Brain microvascular endothelial cell (primary cell): Measurements from ENCODE around the gene SALL3.

Source experiments
- DNase-seq: peaks from one replicate; pipeline ENCODE4 v3.0.0-alpha.2; 2020
- H3K27ac ChIP-seq: fragments of 250-450 bp; sonication (Bioruptor Pico); 2 replicates; pipeline ENCODE4 v1.5.1; 2020; ENCODE audit warnings: mild to moderate bottlenecking, moderate library complexity
- H3K27me3 ChIP-seq: fragments of 250-450 bp; sonication (Bioruptor Pico); replicated peaks from 2 replicates; pipeline ENCODE4 v1.5.1; 2020; ENCODE audit warnings: mild to moderate bottlenecking
- H3K36me3 ChIP-seq: fragments of 250-450 bp; sonication (Bioruptor Pico); replicated peaks from 2 replicates; pipeline ENCODE4 v1.5.1; 2020; ENCODE audit warnings: mild to moderate bottlenecking
- H3K4me3 ChIP-seq: 2 replicates; pipeline ENCODE4 v1.5.1; 2011; ENCODE audit warnings: low read depth, mild to moderate bottlenecking, control low read depth, low read length, moderate library complexity
- CTCF ChIP-seq: IDR thresholded peaks from 2 replicates; pipeline ENCODE4 v1.5.1; 2011; ENCODE audit warnings: low read depth, mild to moderate bottlenecking, moderate library complexity, low read length, control low read depth, inconsistent platforms; ENCODE audit errors: missing control alignments
- in situ Hi-C: cut with HindIII; loops from 2 replicates; pipeline ENCODE4 v1.10.0; 2017; ENCODE audit warnings: low sequenced_read_pairs, low pct_ligation_motif_present

The SALL3 gene

GRCh38 chr18:78971511-78972245 lies 7.9 kb upstream of the SALL3 start:
- in situ Hi-C loops: no loop called here
- DNase-seq: no peak
- Histone ChIP-seq H3K4me3 (no peak overlapping the region), H3K27ac (no peak overlapping the region), H3K36me3 (no peaks in the 10 kb centered on the region), H3K27me3 (peaks cover 42% of the 10 kb centered on the region)
- no peak for TF ChIP-seq CTCF

GRCh38 chr18:78972385-78972918 lies 7.2 kb upstream of the SALL3 start:
- no peak for DNase-seq
- H3K36me3 ChIP-seq: no peaks in the 10 kb centered on the region
- H3K27me3 ChIP-seq: peaks cover 49% of the 10 kb centered on the region
- TF ChIP-seq CTCF: no peak
- in situ Hi-C loops: no loop called here
- no peak overlapping the region for H3K4me3 ChIP-seq
- no peak overlapping the region for H3K27ac ChIP-seq

DNA sequence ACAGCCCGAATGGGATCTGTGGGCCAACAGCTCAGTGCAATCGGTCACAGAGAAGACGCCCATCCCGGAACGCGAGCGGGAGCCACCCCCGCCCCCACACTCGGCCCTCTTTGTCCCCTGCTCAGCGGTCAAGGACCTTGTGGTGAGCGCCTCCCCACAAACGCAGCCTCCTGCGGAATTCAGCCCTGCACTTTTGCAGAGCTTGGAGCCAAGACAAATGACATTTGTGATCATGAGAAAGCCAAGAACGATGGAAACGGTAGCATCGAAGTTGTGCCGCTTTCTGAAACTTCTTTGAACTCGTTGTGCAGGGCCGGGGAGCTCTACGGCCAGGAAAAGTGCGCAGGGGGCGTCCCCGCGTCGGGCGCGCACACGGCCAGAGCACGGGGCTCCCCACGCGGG lies 6.7 kb upstream of the SALL3 start:
- TF ChIP-seq CTCF: no peak
- H3K27ac ChIP-seq: no peak overlapping the region
- H3K36me3 ChIP-seq: no peaks in the 10 kb centered on the region
- in situ Hi-C loops: no loop called here
- H3K27me3 ChIP-seq: peaks cover 54% of the 10 kb centered on the region
- DNase-seq: no peak
- H3K4me3 ChIP-seq: no peak overlapping the region

GRCh38 chr18:78973357-78974083 lies 6.1 kb upstream of the SALL3 start:
- no peaks in the 10 kb centered on the region for H3K36me3 ChIP-seq
- in situ Hi-C loops: no loop called here
- no peak overlapping the region for H3K4me3 ChIP-seq
- no peak overlapping the region for H3K27ac ChIP-seq
- peaks cover 59% of the 10 kb centered on the region for H3K27me3 ChIP-seq
- no peak for TF ChIP-seq CTCF
- no peak for DNase-seq

DNA sequence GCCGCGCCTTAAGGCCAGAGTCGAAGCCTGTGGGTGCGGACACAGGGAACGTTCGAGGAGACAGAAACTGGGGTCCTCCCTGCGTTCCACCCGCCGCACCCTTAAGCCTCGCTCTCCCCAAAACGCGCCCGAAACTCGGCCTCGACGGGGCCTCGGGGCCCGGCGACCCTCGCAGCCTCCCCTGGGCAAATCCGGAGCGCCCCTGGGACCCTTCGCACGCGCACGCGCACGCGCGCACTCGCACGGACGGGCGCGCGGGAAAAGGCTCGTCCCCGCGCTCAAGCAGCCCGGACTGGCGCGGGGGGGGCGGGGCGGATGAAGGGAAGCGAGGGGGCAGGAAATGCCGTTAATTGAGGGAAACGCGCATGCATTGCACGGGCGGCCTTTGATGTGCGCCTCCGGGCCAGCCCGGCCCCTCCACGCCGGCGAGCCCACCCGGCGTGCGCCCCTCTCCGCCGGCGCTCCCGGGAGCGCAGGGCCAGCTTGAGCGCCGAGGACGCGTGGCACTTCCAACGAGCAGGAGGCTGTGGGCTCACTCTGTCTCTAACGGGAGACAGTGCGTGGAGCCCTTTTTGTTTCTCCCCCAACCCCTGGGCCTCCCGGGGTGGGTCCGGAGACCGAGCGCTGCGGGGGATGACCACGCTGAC lies 5.4 kb upstream of the SALL3 start:
- Histone ChIP-seq H3K27me3 (peaks cover 64% of the 10 kb centered on the region), H3K4me3 (no peak overlapping the region), H3K36me3 (no peaks in the 10 kb centered on the region), H3K27ac (no peak overlapping the region)
- no peak for TF ChIP-seq CTCF
- DNase-seq: no peak
- in situ Hi-C loops: no loop called here
